Right kidney (tissue), 9 donors: ENCODE measurements around the gene DNA2.
A peak's percentile ranks its signal among the peaks of the same experiment; 100 is the strongest.
"Not testable (repeated sequence)": the region's sequence is repeated elsewhere in the genome, so short reads cannot be mapped to it uniquely, and the experiment has no call there.

Experiments used
- DNase-seq: peaks from one replicate; pipeline ENCODE4 v3.0.0-alpha.2; 2016
- long read RNA-seq, 8 donors: transcript quantifications; one replicate each; lab custom pipeline, GENCODE V29; 2026

DNA2 gene, protein sequence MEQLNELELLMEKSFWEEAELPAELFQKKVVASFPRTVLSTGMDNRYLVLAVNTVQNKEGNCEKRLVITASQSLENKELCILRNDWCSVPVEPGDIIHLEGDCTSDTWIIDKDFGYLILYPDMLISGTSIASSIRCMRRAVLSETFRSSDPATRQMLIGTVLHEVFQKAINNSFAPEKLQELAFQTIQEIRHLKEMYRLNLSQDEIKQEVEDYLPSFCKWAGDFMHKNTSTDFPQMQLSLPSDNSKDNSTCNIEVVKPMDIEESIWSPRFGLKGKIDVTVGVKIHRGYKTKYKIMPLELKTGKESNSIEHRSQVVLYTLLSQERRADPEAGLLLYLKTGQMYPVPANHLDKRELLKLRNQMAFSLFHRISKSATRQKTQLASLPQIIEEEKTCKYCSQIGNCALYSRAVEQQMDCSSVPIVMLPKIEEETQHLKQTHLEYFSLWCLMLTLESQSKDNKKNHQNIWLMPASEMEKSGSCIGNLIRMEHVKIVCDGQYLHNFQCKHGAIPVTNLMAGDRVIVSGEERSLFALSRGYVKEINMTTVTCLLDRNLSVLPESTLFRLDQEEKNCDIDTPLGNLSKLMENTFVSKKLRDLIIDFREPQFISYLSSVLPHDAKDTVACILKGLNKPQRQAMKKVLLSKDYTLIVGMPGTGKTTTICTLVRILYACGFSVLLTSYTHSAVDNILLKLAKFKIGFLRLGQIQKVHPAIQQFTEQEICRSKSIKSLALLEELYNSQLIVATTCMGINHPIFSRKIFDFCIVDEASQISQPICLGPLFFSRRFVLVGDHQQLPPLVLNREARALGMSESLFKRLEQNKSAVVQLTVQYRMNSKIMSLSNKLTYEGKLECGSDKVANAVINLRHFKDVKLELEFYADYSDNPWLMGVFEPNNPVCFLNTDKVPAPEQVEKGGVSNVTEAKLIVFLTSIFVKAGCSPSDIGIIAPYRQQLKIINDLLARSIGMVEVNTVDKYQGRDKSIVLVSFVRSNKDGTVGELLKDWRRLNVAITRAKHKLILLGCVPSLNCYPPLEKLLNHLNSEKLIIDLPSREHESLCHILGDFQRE
- long read RNA-seq, donor 1, partial matches to known transcripts, result 0 of 1 reads
- long read RNA-seq, donor 1, other reads (novel, unspliced or antisense), result 0 of 1 reads
- long read RNA-seq, donor 2, result 0 reads
- long read RNA-seq, donor 3, result 0 reads
- long read RNA-seq, donor 4, result 0 reads
- long read RNA-seq, donor 5, full-length matches to known transcripts, result 2 of 2 reads
- long read RNA-seq, donor 5, partial matches to known transcripts, result 0 of 2 reads
- long read RNA-seq, donor 5, other reads (novel, unspliced or antisense), result 0 of 2 reads
- long read RNA-seq, donor 6, full-length matches to known transcripts, result 2 of 2 reads
- long read RNA-seq, donor 6, partial matches to known transcripts, result 0 of 2 reads
- long read RNA-seq, donor 6, other reads (novel, unspliced or antisense), result 0 of 2 reads
- long read RNA-seq, donor 7, full-length matches to known transcripts, result 2 of 2 reads
- long read RNA-seq, donor 7, partial matches to known transcripts, result 0 of 2 reads
- long read RNA-seq, donor 7, other reads (novel, unspliced or antisense), result 0 of 2 reads
- long read RNA-seq, donor 8, full-length matches to known transcripts, result 1 of 1 reads
- long read RNA-seq, donor 8, partial matches to known transcripts, result 0 of 1 reads
- long read RNA-seq, donor 8, other reads (novel, unspliced or antisense), result 0 of 1 reads

GRCh38 chr10:68471586-68472408 is at the start of gene DNA2:
Gene DNA2 (minus strand): TSS chr10:68471973. CDS start chr10:68471864, 109 bp downstream.
- peak; percentile 96 for DNase-seq

DNA sequence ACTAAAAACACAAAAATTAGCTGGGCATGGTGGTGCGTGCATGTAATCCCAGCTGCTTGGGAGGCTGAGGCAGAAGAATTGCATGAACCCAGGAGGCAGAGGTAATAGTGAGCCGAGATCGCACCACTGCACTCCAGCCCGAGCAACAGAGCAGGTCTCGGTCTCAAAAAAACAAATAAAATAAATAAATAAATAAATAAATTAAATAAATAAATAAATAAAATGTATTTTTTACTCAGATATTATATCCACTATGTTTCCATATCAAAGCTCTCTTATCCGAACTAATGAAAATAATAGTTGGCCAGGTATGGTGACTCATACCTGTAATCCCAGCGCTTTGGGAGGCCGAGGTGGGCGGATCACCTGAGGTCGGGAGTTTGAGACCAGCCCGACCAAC is 46.8 kb upstream of the DNA2 start:
- DNase-seq, result not testable (repeated sequence)

- DNase-seq, result no peak
Observed at GRCh38 chr10:68517188-68517587, 45.4 kb upstream of the DNA2 start.

GRCh38 chr10:68516766-68517165 is 45.0 kb upstream of the DNA2 start:
- no peak for DNase-seq

DNA sequence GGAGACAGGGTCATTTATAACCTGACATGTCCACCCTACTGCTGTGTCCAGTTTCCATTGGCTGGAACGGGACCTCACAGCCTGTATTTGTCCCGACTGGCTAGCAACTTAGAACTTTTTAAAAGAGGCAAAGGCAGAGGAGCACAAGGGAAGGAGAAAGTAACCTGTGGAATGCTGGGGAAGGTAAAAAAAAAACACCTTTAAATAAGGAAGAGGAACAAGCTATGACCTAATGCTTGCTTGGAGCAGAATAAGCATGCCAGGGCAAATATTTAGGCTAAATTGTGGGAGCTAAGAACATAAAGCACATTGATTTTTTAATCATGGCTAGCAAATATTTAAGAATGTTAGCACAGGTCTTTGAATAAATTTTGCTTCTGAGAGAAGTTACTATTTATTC is 44.4 kb upstream of the DNA2 start:
- DNase-seq, result not testable (repeated sequence)

GRCh38 chr10:68508090-68508489 is 36.3 kb upstream of the DNA2 start:
- DNase-seq, result no peak

GRCh38 chr10:68506411-68506810 is 34.6 kb upstream of the DNA2 start:
- no peak for DNase-seq

GRCh38 chr10:68502846-68503245 is 31.1 kb upstream of the DNA2 start:
- DNase-seq, result no peak

GRCh38 chr10:68501691-68502090 is 29.9 kb upstream of the DNA2 start:
- no peak for DNase-seq

- DNase-seq, result no peak
Observed at GRCh38 chr10:68499544-68499943, 27.8 kb upstream of the DNA2 start.

GRCh38 chr10:68496072-68496471 is 24.3 kb upstream of the DNA2 start:
- no peak for DNase-seq

- no peak for DNase-seq
Observed at GRCh38 chr10:68492118-68492517, 20.3 kb upstream of the DNA2 start.

- no peak for DNase-seq
Observed at GRCh38 chr10:68489919-68490318, 18.1 kb upstream of the DNA2 start.

DNA sequence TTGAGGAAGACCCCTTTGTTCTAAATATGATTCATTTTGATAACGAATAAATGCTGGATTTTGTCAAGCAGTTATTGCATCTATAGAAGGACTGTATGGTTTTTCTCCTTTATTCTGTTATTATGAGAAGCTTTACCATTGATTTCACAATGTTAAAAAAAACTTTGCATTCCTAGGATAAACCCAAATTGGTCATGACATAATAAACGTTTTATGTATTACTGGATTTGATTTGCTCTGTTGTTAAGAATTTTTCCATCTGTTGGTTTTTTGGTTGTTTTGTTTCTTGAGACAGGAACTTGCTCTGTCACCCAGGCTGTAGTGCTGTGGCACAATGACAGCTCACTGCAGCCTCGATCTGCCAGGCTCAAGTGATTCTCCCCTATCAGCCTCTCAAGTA is 2.2 kb upstream of the DNA2 start:
- no peak for DNase-seq

GRCh38 chr10:68471063-68471585 is 649 bp downstream of the DNA2 start:
- no peak for DNase-seq

DNA sequence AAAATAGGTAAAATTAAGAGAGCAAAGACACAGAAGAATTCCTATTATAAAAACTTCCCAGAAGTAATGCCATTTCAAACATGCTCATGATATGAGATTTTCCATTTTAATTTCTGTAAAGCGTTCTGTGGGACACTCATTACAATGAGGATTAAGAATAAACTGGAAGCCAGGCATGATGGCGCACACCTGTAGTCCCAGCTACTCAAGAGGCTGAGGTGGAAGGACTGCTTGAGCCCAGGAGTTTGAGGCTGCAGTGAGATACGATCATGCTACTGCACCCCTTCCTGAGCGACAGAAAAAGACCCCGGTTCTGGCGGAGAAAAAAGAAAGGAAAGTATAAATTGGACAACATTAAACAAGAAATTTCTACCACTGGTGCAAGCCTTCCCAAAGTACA is 1.5 kb downstream of the DNA2 start:
- no peak for DNase-seq

- no peak for DNase-seq
Observed at GRCh38 chr10:68469838-68470237, 1.9 kb downstream of the DNA2 start.

DNA sequence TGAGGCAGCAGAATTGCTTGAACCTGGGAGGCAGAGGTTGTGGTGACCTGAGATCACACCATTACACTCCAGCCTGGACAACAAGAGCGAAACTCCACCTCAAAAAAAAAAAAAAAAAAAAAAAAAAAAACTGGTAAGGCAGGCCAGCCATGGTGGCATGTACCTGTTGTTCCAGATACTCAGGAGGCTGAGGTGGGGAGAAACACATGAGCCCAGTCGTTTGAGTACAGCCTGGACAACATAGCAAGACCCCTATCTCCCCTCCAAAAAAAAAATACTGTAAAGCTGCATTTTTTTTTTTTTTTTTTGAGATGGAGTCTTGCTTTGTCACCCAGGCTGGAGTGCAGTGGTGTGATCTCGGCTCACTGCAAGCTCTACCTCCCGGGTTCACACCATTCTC is 7.0 kb downstream of the DNA2 start:
- DNase-seq, result not testable (repeated sequence)

GRCh38 chr10:68463365-68464093 is 8.2 kb downstream of the DNA2 start:
- DNase-seq, result no peak

DNA sequence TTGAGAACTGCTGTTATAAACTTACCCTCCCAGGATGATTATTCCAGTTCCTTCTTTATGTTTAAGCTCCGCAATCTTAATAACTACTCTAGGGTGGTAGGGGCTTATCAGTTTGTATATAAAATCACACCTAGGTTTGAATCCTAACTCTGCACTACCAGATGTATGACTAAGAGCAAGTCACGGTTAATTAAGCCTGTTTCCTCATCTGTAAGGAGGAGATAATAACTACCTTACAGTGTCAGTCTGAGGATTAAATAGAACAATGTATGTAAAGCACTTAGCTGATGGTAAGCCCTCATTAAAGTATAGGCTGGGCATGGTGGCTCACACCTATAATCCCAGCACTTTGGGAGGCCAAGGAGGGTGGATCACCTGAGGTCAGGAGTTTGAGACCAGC is 9.2 kb downstream of the DNA2 start:
- no peak for DNase-seq
